HG03558 (cell line): ENCODE data around the gene MRPL17.

ENCODE experiments used
- ATAC-seq: cut with Tn5 transposase; IDR thresholded peaks from one replicate; pipeline ENCODE4 v1.9.1; 2021; ENCODE audit warnings: moderate number of reproducible peaks; ENCODE audit not compliant: unreplicated experiment; ENCODE audit errors: extremely low read depth

Gene MRPL17

GRCh38 chr11:6635082-6635932, 47.8 kb downstream of the MRPL17 start:
- ATAC-seq, result no peak

GRCh38 chr11:6634534-6634933, 48.6 kb downstream of the MRPL17 start:
- ATAC-seq, result no peak

DNA sequence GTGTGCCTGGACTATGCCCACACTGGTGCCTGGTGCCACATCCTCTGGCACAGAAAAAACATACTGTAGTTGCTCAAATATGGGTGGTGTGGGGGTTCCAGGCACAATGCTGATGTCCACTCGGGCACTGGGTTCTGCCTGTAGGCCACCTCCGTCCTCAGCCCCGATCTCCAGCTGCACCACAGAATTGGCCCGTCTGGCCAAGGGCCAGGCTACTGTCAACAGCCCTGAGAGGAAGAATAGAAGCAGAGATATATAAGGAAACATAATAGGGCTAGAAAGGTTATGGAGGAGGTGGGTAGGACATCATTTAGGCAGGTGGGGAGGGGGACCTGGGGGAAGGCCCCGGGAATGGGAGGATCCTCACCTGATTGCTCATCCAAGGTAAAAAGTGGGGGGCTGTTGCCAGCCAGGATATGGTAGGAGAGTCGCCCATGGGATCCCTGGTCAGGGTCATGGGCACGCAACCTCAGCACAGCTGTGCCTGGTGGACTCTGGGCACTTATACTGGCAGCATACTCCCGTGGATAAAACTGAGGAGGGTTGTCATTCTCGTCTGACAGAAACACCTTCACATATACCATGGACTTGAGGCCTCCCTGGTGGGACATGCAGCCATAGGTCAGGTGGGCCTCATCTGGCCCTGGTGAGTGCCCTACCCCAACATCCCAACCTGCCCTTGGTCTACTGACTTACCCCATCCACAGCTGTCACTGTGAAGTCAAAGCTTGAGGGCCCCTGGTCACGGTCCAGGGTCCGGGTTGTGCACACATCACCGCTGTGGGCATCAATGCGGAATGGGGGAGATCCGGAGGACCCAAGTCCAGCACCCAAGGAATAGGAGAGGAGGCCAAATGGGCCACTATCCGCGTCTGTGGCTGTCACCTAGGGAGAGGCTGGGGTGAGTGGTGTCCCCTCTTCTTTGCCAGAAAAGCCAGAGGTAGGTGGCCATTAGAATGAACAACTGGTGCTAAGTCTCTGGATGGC, 49.4 kb downstream of the MRPL17 start:
- ATAC-seq, result no peak

- no peak for ATAC-seq
Observed at GRCh38 chr11:6632116-6633073, 50.7 kb downstream of the MRPL17 start.

DNA sequence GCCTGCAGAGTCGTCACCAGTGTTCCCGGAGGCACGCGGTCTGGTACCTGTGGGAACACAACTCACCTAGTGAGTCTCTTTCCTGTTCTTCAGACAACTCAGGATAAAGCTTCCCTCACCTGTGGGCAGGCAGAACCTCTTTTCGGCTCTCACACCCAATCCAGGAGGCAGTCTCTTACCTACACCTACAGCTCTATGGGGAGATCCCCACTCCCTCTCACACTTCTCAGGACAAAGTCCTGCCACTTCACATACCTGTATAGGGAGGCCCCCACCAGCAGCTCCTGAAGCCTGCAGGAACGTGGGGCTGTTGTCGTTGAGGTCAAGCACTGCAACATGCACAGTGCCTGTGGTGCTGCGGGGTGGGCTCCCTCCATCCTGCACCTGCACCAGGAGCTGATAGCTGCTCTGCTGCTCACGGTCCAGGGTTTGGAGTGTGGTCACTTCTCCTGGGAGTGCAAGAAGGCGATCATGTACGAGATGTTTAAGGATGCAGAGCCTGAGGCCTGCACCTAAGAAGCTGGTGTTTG, 51.7 kb downstream of the MRPL17 start:
- ATAC-seq, result no peak

GRCh38 chr11:6630632-6631291, 52.4 kb downstream of the MRPL17 start:
- ATAC-seq, result no peak
